ENCODE measurements around the gene ZNF581. TPM values are rescaled to one million over a fixed set of nuclear protein-coding genes. Genes with fewer than 3 reads are reported as not detected.
A peak's percentile ranks its signal among the peaks of the same experiment; 100 is the strongest.

ZNF581 gene
- total RNA-seq, 1 experiment from 2014 or later, result 65.1 TPM

GRCh38 chr19:55635334-55635717 lies 8.1 kb upstream of the ZNF581 start:
- Histone ChIP-seq H3K18ac (ENCODE audit: insufficient read length, low read depth, low read length) (peak overlapping the region; percentile 15), H3K4me1 (ENCODE audit: insufficient read depth, low read length) (0 out of 2 replicates have a peak, but pooled peaks cover 2% of the 10 kb centered on the region), H3K27ac (ENCODE audit: insufficient read length, low read depth, low read length) (no peak overlapping the region), H3K79me2 (ENCODE audit: insufficient read depth, low read length) (peaks cover 10% of the 10 kb centered on the region; the same call in 1 of the 2 replicates), H3K9me3 (ENCODE audit: control insufficient read depth, low read depth, low read length) (no peaks in the 10 kb centered on the region), H3K23me2 (ENCODE audit: insufficient read length, low read depth, low read length, poor library complexity, severe bottlenecking) (peaks cover 7% of the 10 kb centered on the region), H2BK15ac (ENCODE audit: low read depth, low read length) (no peak overlapping the region), H2AK5ac (ENCODE audit: insufficient read length, low read length) (no peak overlapping the region), H4K20me1 (ENCODE audit: control insufficient read depth, insufficient read depth, insufficient read length) (no peaks in the 10 kb centered on the region), H3K56ac (ENCODE audit: insufficient read length, low read depth, low read length) (no peak overlapping the region), H3K4me2 (ENCODE audit: insufficient read depth, insufficient read length, low read length) (peak overlapping the region; percentile 85), H3K27me3 (ENCODE audit: insufficient read depth, low read length) (no peaks in the 10 kb centered on the region), H2AFZ (ENCODE audit: low read length) (no peak overlapping the region), H2BK20ac (ENCODE audit: low read depth, low read length, poor library complexity, severe bottlenecking) (no peak overlapping the region), H2BK120ac (ENCODE audit: low read depth, low read length, poor library complexity, severe bottlenecking) (no peak overlapping the region), H4K5ac (ENCODE audit: insufficient read length, low read depth, low read length) (no peak overlapping the region), H3K4ac (ENCODE audit: low read depth, low read length) (no peak overlapping the region), H3T11ph (ENCODE audit: low read length) (no peak overlapping the region), H2BK12ac (ENCODE audit: insufficient read length, low read depth, low read length) (no peak overlapping the region), H3K14ac (ENCODE audit: insufficient read depth, low read length) (peak overlapping the region; percentile 69), H4K91ac (ENCODE audit: insufficient read length, low read depth, low read length) (no peak overlapping the region), H2BK5ac (ENCODE audit: insufficient read length, low read length) (no peak overlapping the region), H3K23ac (ENCODE audit: insufficient read length, low read depth, low read length) (no peak overlapping the region), H3K9ac (ENCODE audit: extremely low read depth, insufficient read length, low read length) (peak overlapping the region; percentile 94), H4K8ac (replicated peaks; ENCODE audit: insufficient read length, low read depth, low read length) (no peak overlapping the region), H3K79me1 (ENCODE audit: insufficient read depth, low read depth, low read length, poor library complexity, severe bottlenecking) (peaks cover 6% of the 10 kb centered on the region)
- peak overlapping the region; percentile 98 to 100 (median 99) for H3K27ac Mint-ChIP-seq
- no peaks in the 10 kb centered on the region; a peak in 1 of 5 replicates for H3K9me3 Mint-ChIP-seq
- no CpG with 5 or more reads among the region's 9 CpGs for WGBS (ENCODE audit: extremely low coverage, insufficient read length, low lambda C conversion rate)
- H3K36me3 Mint-ChIP-seq (ENCODE audit: insufficient read depth in 1 of 3, low read depth in 3 of 3), result peaks cover 10 to 15% (median 14%) of the 10 kb centered on the region in 3 experiments
- peaks cover 2% of the 10 kb centered on the region; the same call in 1 of the 2 replicates for H3K27me3 Mint-ChIP-seq (ENCODE audit: low read depth)
- no peak for DNase-seq
- H3K4me1 Mint-ChIP-seq, result peaks cover 20 to 34% of the 10 kb centered on the region in 2 experiments
- peak overlapping the region; percentile 100 for H3K4me3 Mint-ChIP-seq
- TF ChIP-seq, protein P1, sequence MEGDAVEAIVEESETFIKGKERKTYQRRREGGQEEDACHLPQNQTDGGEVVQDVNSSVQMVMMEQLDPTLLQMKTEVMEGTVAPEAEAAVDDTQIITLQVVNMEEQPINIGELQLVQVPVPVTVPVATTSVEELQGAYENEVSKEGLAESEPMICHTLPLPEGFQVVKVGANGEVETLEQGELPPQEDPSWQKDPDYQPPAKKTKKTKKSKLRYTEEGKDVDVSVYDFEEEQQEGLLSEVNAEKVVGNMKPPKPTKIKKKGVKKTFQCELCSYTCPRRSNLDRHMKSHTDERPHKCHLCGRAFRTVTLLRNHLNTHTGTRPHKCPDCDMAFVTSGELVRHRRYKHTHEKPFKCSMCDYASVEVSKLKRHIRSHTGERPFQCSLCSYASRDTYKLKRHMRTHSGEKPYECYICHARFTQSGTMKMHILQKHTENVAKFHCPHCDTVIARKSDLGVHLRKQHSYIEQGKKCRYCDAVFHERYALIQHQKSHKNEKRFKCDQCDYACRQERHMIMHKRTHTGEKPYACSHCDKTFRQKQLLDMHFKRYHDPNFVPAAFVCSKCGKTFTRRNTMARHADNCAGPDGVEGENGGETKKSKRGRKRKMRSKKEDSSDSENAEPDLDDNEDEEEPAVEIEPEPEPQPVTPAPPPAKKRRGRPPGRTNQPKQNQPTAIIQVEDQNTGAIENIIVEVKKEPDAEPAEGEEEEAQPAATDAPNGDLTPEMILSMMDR (conservative IDR thresholded peaks at IDR 0.05), result no peak

All from H9 (cell line).